GM21515 (cell line): ENCODE data around the gene TRIM40.

ENCODE experiments used
- ATAC-seq: cut with Tn5 transposase; IDR thresholded peaks from one replicate; pipeline ENCODE4 v1.9.1; 2021; ENCODE audit not compliant: unreplicated experiment

The TRIM40 gene

GRCh38 chr6:30195951-30196350 lies 60.0 kb downstream of the TRIM40 start:
- no peak for ATAC-seq

GRCh38 chr6:30196376-30196775 lies 60.4 kb downstream of the TRIM40 start:
- ATAC-seq = no peak
